ENCODE measurements around the gene NFIX.

The NFIX gene

GRCh38 chr19:13017306-13018034, 22.2 kb downstream of the NFIX start:
- Histone ChIP-seq H2AFZ (ENCODE audit: low read depth, low read length) (no peak overlapping the region), H3K4me3 (ENCODE audit: low read length) (peak overlapping the region; percentile 72), H3K27me3 (ENCODE audit: low read depth, low read length) (peaks cover 10% of the 10 kb centered on the region), H3K9me3 (ENCODE audit: insufficient read depth, low read length) (no peaks in the 10 kb centered on the region), H3K9ac (ENCODE audit: low read length) (peak overlapping the region; percentile 47; the same call in 1 of the 2 replicates), H4K20me1 (ENCODE audit: insufficient read depth, low read length) (no peaks in the 10 kb centered on the region), H3K4me1 (ENCODE audit: low read length) (peaks cover 27% of the 10 kb centered on the region), H3K79me2 (ENCODE audit: low read length) (no peaks in the 10 kb centered on the region), H3K36me3 (replicated peaks; ENCODE audit: low read depth, low read length) (no peaks in the 10 kb centered on the region), H3K4me2 (ENCODE audit: low read length) (peak overlapping the region; percentile 63), H3K27ac (ENCODE audit: low read length) (no peak overlapping the region)
- TF ChIP-seq CTCF (IDR thresholded peaks at IDR 0.05; ENCODE audit: low read depth, low read length) (no peak), EZH2phosphoT487 (IDR thresholded peaks at IDR 0.05; ENCODE audit: low read depth) (no peak)

GRCh38 chr19:13018035-13018914, 23.0 kb downstream of the NFIX start:
- H3K27ac ChIP-seq (ENCODE audit: low read length) = no peak overlapping the region
- H3K79me2 ChIP-seq (ENCODE audit: low read length) = no peaks in the 10 kb centered on the region
- H4K20me1 ChIP-seq (ENCODE audit: insufficient read depth, low read length) = no peaks in the 10 kb centered on the region
- H3K4me3 ChIP-seq (ENCODE audit: low read length) = no peak overlapping the region
- no peaks in the 10 kb centered on the region for H3K9me3 ChIP-seq (ENCODE audit: insufficient read depth, low read length)
- no peak overlapping the region for H3K9ac ChIP-seq (ENCODE audit: low read length)
- peaks cover 27% of the 10 kb centered on the region for H3K4me1 ChIP-seq (ENCODE audit: low read length)
- H2AFZ ChIP-seq (ENCODE audit: low read depth, low read length) = no peak overlapping the region
- no peak for TF ChIP-seq CTCF (IDR thresholded peaks at IDR 0.05; ENCODE audit: low read depth, low read length)
- no peak for TF ChIP-seq EZH2phosphoT487 (IDR thresholded peaks at IDR 0.05; ENCODE audit: low read depth)
- peaks cover 10% of the 10 kb centered on the region for H3K27me3 ChIP-seq (ENCODE audit: low read depth, low read length)
- no peak overlapping the region for H3K4me2 ChIP-seq (ENCODE audit: low read length)
- H3K36me3 ChIP-seq (replicated peaks; ENCODE audit: low read depth, low read length) = no peaks in the 10 kb centered on the region

DNA sequence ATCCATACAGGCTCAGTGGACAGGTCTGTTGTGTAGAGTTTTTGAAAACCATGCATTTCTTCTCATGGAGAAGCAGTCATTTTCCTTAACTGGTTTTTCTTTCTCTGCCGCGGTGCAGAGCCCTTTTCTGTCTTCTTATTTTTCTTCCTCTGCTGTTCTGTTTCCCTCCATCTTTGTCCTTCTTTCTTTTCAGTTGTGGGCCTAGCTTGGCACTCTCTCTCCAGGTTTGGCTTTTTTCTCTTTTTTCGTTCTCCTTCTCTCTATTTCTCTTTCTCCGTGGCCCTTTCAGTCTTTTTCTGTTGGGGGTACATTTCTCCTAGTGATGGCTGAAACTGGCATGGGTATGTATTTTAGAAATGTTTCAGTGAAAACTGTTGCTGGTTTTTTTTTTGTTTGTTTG, 24.1 kb downstream of the NFIX start:
- Histone ChIP-seq H4K20me1 (ENCODE audit: insufficient read depth, low read length) (no peaks in the 10 kb centered on the region), H3K4me3 (ENCODE audit: low read length) (no peak overlapping the region), H3K27ac (ENCODE audit: low read length) (no peak overlapping the region), H3K4me2 (ENCODE audit: low read length) (no peak overlapping the region), H3K36me3 (replicated peaks; ENCODE audit: low read depth, low read length) (no peaks in the 10 kb centered on the region), H3K27me3 (ENCODE audit: low read depth, low read length) (peaks cover 10% of the 10 kb centered on the region), H3K79me2 (ENCODE audit: low read length) (no peaks in the 10 kb centered on the region), H3K9ac (ENCODE audit: low read length) (no peak overlapping the region), H2AFZ (ENCODE audit: low read depth, low read length) (no peak overlapping the region), H3K4me1 (ENCODE audit: low read length) (peaks cover 30% of the 10 kb centered on the region), H3K9me3 (ENCODE audit: insufficient read depth, low read length) (no peaks in the 10 kb centered on the region)
- TF ChIP-seq CTCF (IDR thresholded peaks at IDR 0.05; ENCODE audit: low read depth, low read length) (no peak), EZH2phosphoT487 (IDR thresholded peaks at IDR 0.05; ENCODE audit: low read depth) (no peak)

DNA sequence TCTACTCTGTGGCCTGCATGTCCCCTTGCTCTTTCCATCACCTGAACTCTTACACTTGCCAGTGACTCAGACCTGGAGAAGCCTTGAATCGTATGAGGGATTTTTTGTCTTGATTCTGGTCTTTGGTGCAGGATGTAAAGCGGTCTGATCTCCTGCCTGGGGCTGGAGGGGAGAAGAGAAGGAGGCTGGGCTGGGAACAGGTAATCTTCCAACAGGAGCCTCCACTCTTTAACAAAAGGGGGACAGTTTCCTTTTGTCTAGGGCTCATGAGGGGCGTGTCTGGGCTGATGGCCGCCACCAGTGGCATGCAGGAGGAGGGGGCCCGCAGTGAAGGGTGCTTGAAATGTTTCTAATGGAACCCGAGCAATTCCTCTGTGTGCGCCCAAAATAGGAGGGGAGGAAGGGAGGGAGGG, 24.7 kb downstream of the NFIX start:
- no peaks in the 10 kb centered on the region for H3K36me3 ChIP-seq (replicated peaks; ENCODE audit: low read depth, low read length)
- no peak overlapping the region for H2AFZ ChIP-seq (ENCODE audit: low read depth, low read length)
- H3K9me3 ChIP-seq (ENCODE audit: insufficient read depth, low read length) = no peaks in the 10 kb centered on the region
- H3K79me2 ChIP-seq (ENCODE audit: low read length) = no peaks in the 10 kb centered on the region
- no peak overlapping the region for H3K27ac ChIP-seq (ENCODE audit: low read length)
- H3K27me3 ChIP-seq (ENCODE audit: low read depth, low read length) = peaks cover 7% of the 10 kb centered on the region
- no peak overlapping the region for H3K9ac ChIP-seq (ENCODE audit: low read length)
- peaks cover 30% of the 10 kb centered on the region for H3K4me1 ChIP-seq (ENCODE audit: low read length)
- TF ChIP-seq CTCF (IDR thresholded peaks at IDR 0.05; ENCODE audit: low read depth, low read length) (no peak), EZH2phosphoT487 (IDR thresholded peaks at IDR 0.05; ENCODE audit: low read depth) (no peak)
- H4K20me1 ChIP-seq (ENCODE audit: insufficient read depth, low read length) = no peaks in the 10 kb centered on the region
- H3K4me3 ChIP-seq (ENCODE audit: low read length) = no peak overlapping the region
- no peak overlapping the region for H3K4me2 ChIP-seq (ENCODE audit: low read length)

Data from OCI-LY3 (cell line).